GM06990 (cell line): ENCODE data around the gene TGM1.

Experiments
- DNase-seq: peaks from one replicate; pipeline ENCODE4 v3.0.0-alpha.2; 2011; ENCODE audit not compliant: insufficient read length; ENCODE audit errors: extremely low read depth
- H3K27me3 ChIP-seq: replicated peaks from 2 replicates; pipeline ENCODE4 v1.6.0; 2011; ENCODE audit warnings: low read length; ENCODE audit not compliant: control insufficient read depth, insufficient read depth
- H3K36me3 ChIP-seq: 2 replicates; pipeline ENCODE4 v1.5.1; 2011; ENCODE audit warnings: low read length; ENCODE audit not compliant: control insufficient read depth, insufficient read depth
- H3K4me3 ChIP-seq: replicated peaks from 2 replicates; pipeline ENCODE4 v1.5.1; 2011; ENCODE audit warnings: low read depth, mild to moderate bottlenecking, control low read depth, low read length
- TF ChIP-seq, protein P1 (sequence below): IDR thresholded peaks from 2 replicates; pipeline ENCODE4 v1.5.1; 2011; ENCODE audit warnings: low read length, control low read depth, mild to moderate bottlenecking, inconsistent platforms; ENCODE audit not compliant: insufficient read depth, poor library complexity, severe bottlenecking

TGM1 gene

DNA sequence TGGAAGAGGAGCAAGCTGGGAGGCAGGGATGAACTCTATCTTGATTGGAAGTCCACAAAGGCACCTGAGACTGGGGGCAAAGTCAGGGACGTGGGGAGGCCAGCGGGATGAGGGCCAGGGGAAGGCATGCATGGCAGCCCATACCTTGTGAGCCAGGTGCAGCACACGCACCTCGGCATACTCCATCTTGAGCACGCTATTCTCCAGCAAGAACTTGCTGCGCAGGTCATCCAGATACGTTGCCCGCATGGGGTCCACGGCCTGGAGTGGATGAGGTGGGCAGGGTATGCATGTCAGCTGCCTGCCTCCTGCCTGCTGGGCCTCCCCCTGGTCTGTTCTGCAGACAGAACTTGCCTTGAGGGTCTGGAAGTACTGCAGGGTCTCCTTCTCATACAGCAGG is 4.5 kb upstream of the TGM1 start:
- no peak overlapping the region for H3K4me3 ChIP-seq
- H3K36me3 ChIP-seq, result peaks cover 27% of the 10 kb centered on the region
- DNase-seq, result no peak
- no peaks in the 10 kb centered on the region for H3K27me3 ChIP-seq
- TF ChIP-seq, protein P1, sequence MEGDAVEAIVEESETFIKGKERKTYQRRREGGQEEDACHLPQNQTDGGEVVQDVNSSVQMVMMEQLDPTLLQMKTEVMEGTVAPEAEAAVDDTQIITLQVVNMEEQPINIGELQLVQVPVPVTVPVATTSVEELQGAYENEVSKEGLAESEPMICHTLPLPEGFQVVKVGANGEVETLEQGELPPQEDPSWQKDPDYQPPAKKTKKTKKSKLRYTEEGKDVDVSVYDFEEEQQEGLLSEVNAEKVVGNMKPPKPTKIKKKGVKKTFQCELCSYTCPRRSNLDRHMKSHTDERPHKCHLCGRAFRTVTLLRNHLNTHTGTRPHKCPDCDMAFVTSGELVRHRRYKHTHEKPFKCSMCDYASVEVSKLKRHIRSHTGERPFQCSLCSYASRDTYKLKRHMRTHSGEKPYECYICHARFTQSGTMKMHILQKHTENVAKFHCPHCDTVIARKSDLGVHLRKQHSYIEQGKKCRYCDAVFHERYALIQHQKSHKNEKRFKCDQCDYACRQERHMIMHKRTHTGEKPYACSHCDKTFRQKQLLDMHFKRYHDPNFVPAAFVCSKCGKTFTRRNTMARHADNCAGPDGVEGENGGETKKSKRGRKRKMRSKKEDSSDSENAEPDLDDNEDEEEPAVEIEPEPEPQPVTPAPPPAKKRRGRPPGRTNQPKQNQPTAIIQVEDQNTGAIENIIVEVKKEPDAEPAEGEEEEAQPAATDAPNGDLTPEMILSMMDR, result no peak

DNA sequence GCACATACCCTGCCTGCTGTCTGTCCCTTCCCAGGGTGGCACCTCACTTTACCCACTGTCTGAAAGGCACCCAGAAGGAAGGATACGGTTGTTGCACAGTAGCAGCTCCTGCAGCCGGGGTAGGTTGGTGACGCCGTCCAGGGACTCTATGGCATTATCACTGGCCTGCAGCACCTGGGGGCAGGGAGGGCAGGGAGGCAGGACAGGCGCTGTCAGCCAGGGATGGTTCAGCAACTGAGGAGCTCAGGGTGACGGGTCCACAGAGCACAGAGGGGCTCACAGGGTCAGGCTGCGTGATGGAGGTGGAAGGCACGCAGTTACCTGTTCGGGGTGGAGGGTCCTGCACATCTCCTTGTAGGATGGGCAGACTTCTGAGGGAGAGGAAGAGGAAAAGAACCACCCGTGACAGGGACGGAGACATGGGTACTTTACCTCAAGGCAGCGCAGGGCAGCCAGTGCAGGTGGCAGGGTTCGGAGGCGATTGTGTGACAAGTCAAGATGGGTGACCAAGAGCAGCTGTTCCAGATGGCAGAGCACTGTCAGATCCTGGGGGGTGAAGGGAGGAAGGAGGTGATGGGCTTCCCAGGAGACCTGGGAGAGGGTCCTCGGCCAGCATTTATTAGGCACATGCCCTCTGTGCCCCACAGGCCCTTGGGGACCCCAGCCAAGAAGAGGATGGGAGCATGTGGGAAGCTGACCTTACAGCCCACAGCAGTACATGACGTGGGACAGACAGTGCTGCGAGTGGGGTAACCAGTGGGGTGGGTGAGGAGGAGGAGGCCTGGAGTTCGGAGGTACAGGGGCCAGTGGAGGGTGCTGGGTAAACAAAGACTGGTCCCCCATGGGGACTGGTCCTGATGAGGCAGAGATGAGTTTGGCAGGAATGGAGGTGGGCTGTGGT is 3.6 kb upstream of the TGM1 start:
- H3K36me3 ChIP-seq, result peaks cover 28% of the 10 kb centered on the region
- TF ChIP-seq, protein P1, result no peak
- H3K4me3 ChIP-seq, result no peak overlapping the region
- no peak for DNase-seq
- H3K27me3 ChIP-seq, result no peaks in the 10 kb centered on the region

DNA sequence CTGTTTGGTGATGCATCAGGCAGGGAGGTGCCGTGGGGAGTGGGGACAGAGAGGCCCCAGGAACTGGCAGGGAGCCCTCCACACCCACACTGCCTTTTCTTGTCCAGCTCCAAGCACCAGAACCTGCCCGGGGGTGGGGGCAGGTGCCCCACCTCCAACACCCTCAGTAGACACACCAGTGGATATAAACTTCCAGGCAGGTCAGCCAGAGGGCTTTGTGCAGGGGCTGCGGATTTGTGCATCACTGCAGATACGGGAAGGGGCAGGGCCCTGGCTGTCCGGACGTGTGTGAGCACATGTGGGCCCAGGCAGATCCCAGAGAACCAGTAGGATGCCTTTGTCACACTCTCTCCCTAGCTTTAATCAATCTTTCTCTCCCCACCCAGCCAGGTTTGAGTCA is 1.3 kb upstream of the TGM1 start:
- DNase-seq, result no peak
- Histone ChIP-seq H3K4me3 (no peak overlapping the region), H3K27me3 (no peaks in the 10 kb centered on the region), H3K36me3 (peaks cover 26% of the 10 kb centered on the region)
- TF ChIP-seq, protein P1, result no peak

DNA sequence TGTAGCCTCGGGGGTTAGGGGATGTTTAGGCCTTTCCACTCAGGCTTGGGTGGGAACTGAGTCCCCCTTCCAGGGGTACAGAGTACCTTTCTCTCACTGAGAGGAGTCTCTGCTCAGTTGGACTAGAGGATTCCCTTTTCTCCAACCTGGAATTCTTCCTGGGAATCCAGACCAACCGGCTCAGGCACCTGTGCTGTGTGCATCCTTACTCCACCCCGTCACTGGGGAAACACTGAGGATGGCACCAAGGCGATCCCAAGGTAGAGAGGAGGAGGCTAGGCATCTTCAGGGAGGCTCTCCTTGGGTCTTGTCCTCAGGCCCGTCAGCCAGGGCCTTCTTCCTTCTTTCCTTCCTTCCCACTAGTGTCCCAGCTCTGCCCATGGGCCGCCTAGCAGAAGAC is 871 bp upstream of the TGM1 start:
- H3K4me3 ChIP-seq, result no peak overlapping the region
- DNase-seq, result no peak
- peaks cover 23% of the 10 kb centered on the region for H3K36me3 ChIP-seq
- TF ChIP-seq, protein P1, result no peak
- H3K27me3 ChIP-seq, result no peaks in the 10 kb centered on the region

DNA sequence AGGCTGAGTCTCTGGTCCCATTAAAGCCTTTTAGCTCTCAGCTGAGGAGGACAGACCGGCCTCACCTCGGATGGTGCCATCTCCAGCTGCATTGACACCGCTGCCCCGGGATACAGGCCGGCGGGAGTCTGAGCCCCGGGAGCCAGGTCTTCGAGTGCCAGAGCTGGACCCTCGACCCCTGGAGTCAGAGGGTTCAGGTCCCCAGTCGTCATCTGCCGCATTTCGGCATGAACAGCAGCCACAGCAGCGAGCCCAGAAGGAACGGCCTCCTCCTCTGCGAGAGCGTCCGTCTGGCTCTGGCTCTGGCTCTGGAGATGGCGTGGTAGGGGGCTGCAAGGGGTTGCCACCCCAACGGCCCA is 1.0 kb downstream of the TGM1 start:
- DNase-seq, result no peak
- peaks cover 18% of the 10 kb centered on the region for H3K36me3 ChIP-seq
- no peak overlapping the region for H3K4me3 ChIP-seq
- TF ChIP-seq, protein P1, result no peak
- no peaks in the 10 kb centered on the region for H3K27me3 ChIP-seq
